ENCODE measurements around the gene TSKS. TPM values are rescaled to one million over a fixed set of nuclear protein-coding genes. Genes with fewer than 3 reads are reported as not detected.

The TSKS gene
- total RNA-seq, 4 donors from 2014 or later: 0.73 to 4.2 TPM; not detected in 2

- Histone ChIP-seq H3K27me3 (no peaks in the 10 kb centered on the region), H3K36me3 (no peaks in the 10 kb centered on the region), H3K4me3 (no peak overlapping the region), H3K4me1 (no peaks in the 10 kb centered on the region), H3K9me3 (peaks cover 0 to 12% (median 0%) of the 10 kb centered on the region in 3 donors), H3K27ac (no peak overlapping the region)
- TF ChIP-seq POLR2AphosphoS5 (IDR thresholded peaks at IDR 0.05) (no peak), CTCF (IDR thresholded peaks at IDR 0.05) (no peak), EP300 (IDR thresholded peaks at IDR 0.05) (no peak), POLR2A (IDR thresholded peaks at IDR 0.05) (no peak)
- 67% methylated on average over 1 of the region's 1 CpG; no CpG with 5 or more reads in 1 of the 2 donors for WGBS, 2 donors (ENCODE audit: low coverage in 1 of 2)
- no peak for ATAC-seq
Observed at GRCh38 chr19:49752701-49753100, 10.4 kb downstream of the TSKS start.

GRCh38 chr19:49749771-49750170 lies 13.3 kb downstream of the TSKS start:
- no peak overlapping the region for H3K27ac ChIP-seq
- ATAC-seq: no peak
- TF ChIP-seq EP300 (IDR thresholded peaks at IDR 0.05): no peak
- TF ChIP-seq CTCF (IDR thresholded peaks at IDR 0.05): no peak
- no peak for TF ChIP-seq POLR2A (IDR thresholded peaks at IDR 0.05)
- TF ChIP-seq POLR2AphosphoS5 (IDR thresholded peaks at IDR 0.05): no peak
- no peak overlapping the region for H3K4me3 ChIP-seq
- H3K4me1 ChIP-seq: no peaks in the 10 kb centered on the region
- H3K9me3 ChIP-seq: no peaks in the 10 kb centered on the region
- peaks cover 10% of the 10 kb centered on the region for H3K27me3 ChIP-seq
- 22% methylated on average over 1 of the region's 1 CpG; no CpG with 5 or more reads in 1 of the 2 donors for WGBS, 2 donors (ENCODE audit: low coverage in 1 of 2)
- no peaks in the 10 kb centered on the region for H3K36me3 ChIP-seq

- H3K4me1 ChIP-seq: no peaks in the 10 kb centered on the region
- no peak for TF ChIP-seq POLR2AphosphoS5 (IDR thresholded peaks at IDR 0.05)
- TF ChIP-seq EP300 (IDR thresholded peaks at IDR 0.05): no peak
- no peak for TF ChIP-seq POLR2A (IDR thresholded peaks at IDR 0.05)
- TF ChIP-seq CTCF (IDR thresholded peaks at IDR 0.05): no peak
- H3K27me3 ChIP-seq: peaks cover 10% of the 10 kb centered on the region
- no peak overlapping the region for H3K4me3 ChIP-seq
- no peak for ATAC-seq
- 84 to 86% methylated on average over 5 to 6 of the region's 6 CpGs for WGBS, 2 donors (ENCODE audit: low coverage in 1 of 2)
- no peak overlapping the region for H3K27ac ChIP-seq
- H3K36me3 ChIP-seq: no peaks in the 10 kb centered on the region
- H3K9me3 ChIP-seq: no peaks in the 10 kb centered on the region
Observed at GRCh38 chr19:49749055-49749716, 13.9 kb downstream of the TSKS start.

- H3K36me3 ChIP-seq: no peaks in the 10 kb centered on the region
- peaks cover 10% of the 10 kb centered on the region for H3K27me3 ChIP-seq
- no peak overlapping the region for H3K27ac ChIP-seq
- TF ChIP-seq POLR2AphosphoS5 (IDR thresholded peaks at IDR 0.05) (no peak), CTCF (IDR thresholded peaks at IDR 0.05) (no peak), EP300 (IDR thresholded peaks at IDR 0.05) (no peak), POLR2A (IDR thresholded peaks at IDR 0.05) (no peak)
- no peaks in the 10 kb centered on the region for H3K9me3 ChIP-seq
- WGBS, 2 donors (ENCODE audit: low coverage in 1 of 2): 19 to 47% methylated on average over 13 to 33 of the region's 52 CpGs
- no peak overlapping the region for H3K4me3 ChIP-seq
- no peaks in the 10 kb centered on the region for H3K4me1 ChIP-seq
- peak; percentile 41 for ATAC-seq
Observed at GRCh38 chr19:49746206-49746958, 16.7 kb downstream of the TSKS start.
